Smooth muscle cell (in vitro differentiated cells): Measurements from ENCODE around the gene BTBD9. TPM values are rescaled to one million over a fixed set of nuclear protein-coding genes. Genes with fewer than 3 reads are reported as not detected.

Source experiments
- DNase-seq: peaks from one replicate; lab custom pipeline; 2025; ENCODE audit not compliant: unreplicated experiment; lab: John Stamatoyannopoulos, UW
- H2AFZ ChIP-seq: fragments of 200-600 bp; sonication (generic); 2 replicates; pipeline ENCODE4 v1.6.0; 2016; ENCODE audit warnings: antibody characterized with exemption, low read depth, mild to moderate bottlenecking
- H3F3A ChIP-seq: fragments of 200-600 bp; sonication (generic); 2 replicates; pipeline ENCODE4 v1.6.0; 2017; ENCODE audit warnings: antibody characterized with exemption, low read depth
- H3K27ac ChIP-seq: fragments of 200-600 bp; sonication (generic); 2 replicates; pipeline ENCODE4 v1.5.1; 2016; ENCODE audit warnings: low read depth, mild to moderate bottlenecking
- H3K27me3 ChIP-seq: fragments of 200-600 bp; sonication (generic); 2 replicates; pipeline ENCODE4 v1.6.1; 2016; ENCODE audit warnings: low read depth, mild to moderate bottlenecking
- H3K36me3 ChIP-seq: fragments of 200-600 bp; sonication (generic); 2 replicates; pipeline ENCODE4 v1.5.1; 2016; ENCODE audit warnings: low read depth
- H3K4me1 ChIP-seq: fragments of 200-600 bp; sonication (generic); 2 replicates; pipeline ENCODE4 v1.5.1; 2016; ENCODE audit warnings: low read depth
- H3K4me2 ChIP-seq: fragments of 200-600 bp; sonication (generic); 2 replicates; pipeline ENCODE4 v1.6.0; 2016; ENCODE audit warnings: mild to moderate bottlenecking
- H3K4me3 ChIP-seq: fragments of 200-600 bp; sonication (generic); 2 replicates; pipeline ENCODE4 v1.5.1; 2016; ENCODE audit warnings: mild to moderate bottlenecking
- H3K79me2 ChIP-seq: fragments of 200-600 bp; sonication (generic); 2 replicates; pipeline ENCODE4 v1.6.0; 2016; ENCODE audit warnings: low read depth, mild to moderate bottlenecking
- H3K9ac ChIP-seq: fragments of 200-600 bp; sonication (generic); 2 replicates; pipeline ENCODE4 v1.6.0; 2016; ENCODE audit warnings: low read depth
- H3K9me3 ChIP-seq: fragments of 200-600 bp; sonication (generic); replicated peaks from 2 replicates; pipeline ENCODE4 v1.5.1; 2016; ENCODE audit warnings: low read depth
- H4K20me1 ChIP-seq: fragments of 200-600 bp; sonication (generic); 2 replicates; pipeline ENCODE4 v1.6.0; 2016; ENCODE audit warnings: low read depth
- CTCF ChIP-seq: fragments of 200-600 bp; sonication (generic); IDR thresholded peaks from 2 replicates; pipeline ENCODE4 v1.5.1; 2017; ENCODE audit warnings: borderline replicate concordance, mild to moderate bottlenecking, antibody characterized with exemption; ENCODE audit not compliant: insufficient read depth, poor library complexity, severe bottlenecking
- WGBS: methylation state at CpG from one replicate; pipeline ENCODE4 v1.1.7; 2016; ENCODE audit warnings: low lambda C conversion rate; 5-methylcytosine and 5-hydroxymethylcytosine counted together
- polyA plus RNA-seq: library from polyadenylated mRNA; unstranded; fragments of >200 nt; fragmentation: Nextera tagmentation; extraction: Ambion mirVana; gene quantifications from 2 replicates; pipeline ENCODE4 v1.2.1, GENCODE V29; 2016
- total RNA-seq: library from RNA; depleted of rRNA; stranded (reverse); fragments of >200 nt; gene quantifications from 2 replicates; pipeline ENCODE4 v1.2.3, GENCODE V29; 2014

BTBD9 gene
- total and polyA plus RNA-seq, 2 experiments from 2014 or later = 5.6 to 12.5 TPM

GRCh38 chr6:38155144-38155543, 484.6 kb downstream of the BTBD9 start:
- H3K27me3 ChIP-seq = no peaks in the 10 kb centered on the region
- peak overlapping the region; percentile 83 for H3K27ac ChIP-seq
- peaks cover under 1% of the 10 kb centered on the region for H3F3A ChIP-seq
- H3K9me3 ChIP-seq = no peaks in the 10 kb centered on the region
- peaks cover 79% of the 10 kb centered on the region for H4K20me1 ChIP-seq
- 87% methylated on average over 9 of the region's 9 CpGs for WGBS
- TF ChIP-seq CTCF = no peak
- peak overlapping the region; percentile 63 for H3K9ac ChIP-seq
- H3K4me1 ChIP-seq = peaks cover 1% of the 10 kb centered on the region
- H3K4me3 ChIP-seq = no peak overlapping the region
- H3K36me3 ChIP-seq = no peaks in the 10 kb centered on the region
- no peaks in the 10 kb centered on the region for H3K79me2 ChIP-seq
- no peak for DNase-seq
- no peak overlapping the region for H2AFZ ChIP-seq
- H3K4me2 ChIP-seq = peak overlapping the region; percentile 49

- 91% methylated on average over 8 of the region's 8 CpGs for WGBS
- peak overlapping the region; percentile 83 for H3K27ac ChIP-seq
- no peak for TF ChIP-seq CTCF
These were observed 485.0 kb downstream of the BTBD9 start for GRCh38 chr6:38154731-38155130.

GRCh38 chr6:38153798-38154345, 485.9 kb downstream of the BTBD9 start:
- Histone ChIP-seq H3K4me1 (peaks cover 14% of the 10 kb centered on the region), H3K27ac (no peak overlapping the region), H3K27me3 (no peaks in the 10 kb centered on the region), H4K20me1 (peaks cover 92% of the 10 kb centered on the region), H2AFZ (no peak overlapping the region), H3K4me2 (no peak overlapping the region), H3K9ac (no peak overlapping the region), H3K9me3 (no peaks in the 10 kb centered on the region), H3K4me3 (no peak overlapping the region), H3K36me3 (no peaks in the 10 kb centered on the region), H3F3A (peaks cover 3% of the 10 kb centered on the region), H3K79me2 (peaks cover under 1% of the 10 kb centered on the region)
- no peak for TF ChIP-seq CTCF
- 95% methylated on average over 15 of the region's 16 CpGs for WGBS
- DNase-seq = no peak

More at GRCh38 chr6:38154731-38155130, 485.0 kb downstream of the BTBD9 start:
- Histone ChIP-seq H3K9me3 (no peaks in the 10 kb centered on the region), H3K4me2 (no peak overlapping the region), H3F3A (peaks cover 3% of the 10 kb centered on the region), H4K20me1 (peaks cover 83% of the 10 kb centered on the region), H3K4me1 (peaks cover 5% of the 10 kb centered on the region), H3K36me3 (no peaks in the 10 kb centered on the region), H3K27me3 (no peaks in the 10 kb centered on the region), H3K4me3 (no peak overlapping the region), H3K79me2 (no peaks in the 10 kb centered on the region), H2AFZ (no peak overlapping the region), H3K9ac (no peak overlapping the region)
- no peak for DNase-seq
